Measurements from ENCODE around the gene LRRFIP2.
"Not testable (repeated sequence)": the region's sequence is repeated elsewhere in the genome, so short reads cannot be mapped to it uniquely, and the experiment has no call there.

Gene LRRFIP2

GRCh38 chr3:37143821-37144220 is 30.6 kb downstream of the LRRFIP2 start:
- no peak for DNase-seq (ENCODE audit: low read depth)

- DNase-seq (ENCODE audit: low read depth), result no peak
These were observed 32.7 kb downstream of the LRRFIP2 start for GRCh38 chr3:37141676-37142075.

- DNase-seq (ENCODE audit: low read depth), result no peak
These were observed 33.4 kb downstream of the LRRFIP2 start for GRCh38 chr3:37140899-37141541.

GRCh38 chr3:37139567-37140052 is 34.8 kb downstream of the LRRFIP2 start:
- no peak for DNase-seq (ENCODE audit: low read depth)

- DNase-seq (ENCODE audit: low read depth), result no peak
These were observed 35.6 kb downstream of the LRRFIP2 start for GRCh38 chr3:37138816-37139215.

- no peak for DNase-seq (ENCODE audit: low read depth)
These were observed 36.9 kb downstream of the LRRFIP2 start for GRCh38 chr3:37137516-37137915.

GRCh38 chr3:37136067-37136466 is 38.3 kb downstream of the LRRFIP2 start:
- no peak for DNase-seq (ENCODE audit: low read depth)

GRCh38 chr3:37135561-37135960 is 38.8 kb downstream of the LRRFIP2 start:
- DNase-seq (ENCODE audit: low read depth), result no peak

GRCh38 chr3:37132334-37132733 is 42.0 kb downstream of the LRRFIP2 start:
- DNase-seq (ENCODE audit: low read depth), result no peak

- no peak for DNase-seq (ENCODE audit: low read depth)
These were observed 42.6 kb downstream of the LRRFIP2 start for GRCh38 chr3:37131860-37132144.

- DNase-seq (ENCODE audit: low read depth), result no peak
These were observed 43.2 kb downstream of the LRRFIP2 start for GRCh38 chr3:37130984-37131859.

- DNase-seq (ENCODE audit: low read depth), result no peak
These were observed 43.9 kb downstream of the LRRFIP2 start for GRCh38 chr3:37130448-37130847.

- DNase-seq (ENCODE audit: low read depth), result no peak
These were observed 44.5 kb downstream of the LRRFIP2 start for GRCh38 chr3:37129871-37130270.

- no peak for DNase-seq (ENCODE audit: low read depth)
These were observed 47.0 kb downstream of the LRRFIP2 start for GRCh38 chr3:37127340-37127739.

GRCh38 chr3:37126856-37127255 is 47.5 kb downstream of the LRRFIP2 start:
- no peak for DNase-seq (ENCODE audit: low read depth)

GRCh38 chr3:37125195-37126073 is 48.9 kb downstream of the LRRFIP2 start:
- DNase-seq (ENCODE audit: low read depth), result no peak

GRCh38 chr3:37124435-37124834 is 49.9 kb downstream of the LRRFIP2 start:
- DNase-seq (ENCODE audit: low read depth), result no peak

- no peak for DNase-seq (ENCODE audit: low read depth)
These were observed 51.1 kb downstream of the LRRFIP2 start for GRCh38 chr3:37123292-37123691.

- DNase-seq (ENCODE audit: low read depth), result not testable (repeated sequence)
These were observed 52.3 kb downstream of the LRRFIP2 start for GRCh38 chr3:37122069-37122468.

- no peak for DNase-seq (ENCODE audit: low read depth)
These were observed 56.2 kb downstream of the LRRFIP2 start for GRCh38 chr3:37118163-37118562.

- DNase-seq (ENCODE audit: low read depth), result no peak
These were observed 56.8 kb downstream of the LRRFIP2 start for GRCh38 chr3:37117548-37117947.

- DNase-seq (ENCODE audit: low read depth), result no peak
These were observed 57.4 kb downstream of the LRRFIP2 start for GRCh38 chr3:37116998-37117397.

GRCh38 chr3:37115446-37115845 is 58.9 kb downstream of the LRRFIP2 start:
- DNase-seq (ENCODE audit: low read depth), result no peak

Measured in stimulated activated CD8-positive, alpha-beta memory T cell treated with anti-CD3 and anti-CD28 coated beads, Interleukin-15, amount 100 ng/mL, for 24 hours (primary cell).